Neural progenitor cell (in vitro differentiated cells): ENCODE results near the gene SLC4A5. TPM values are rescaled to one million over a fixed set of nuclear protein-coding genes. Genes with fewer than 3 reads are reported as not detected.

Experiments
- DNase-seq: peaks from one replicate; pipeline ENCODE4 v3.0.0-alpha.2; 2016; ENCODE audit warnings: low spot score
- H2AFZ ChIP-seq: fragments of 200-600 bp; sonication (generic); replicated peaks from 2 replicates; pipeline ENCODE4 v1.6.1; 2016; ENCODE audit warnings: antibody characterized with exemption
- H3F3A ChIP-seq: fragments of 200-600 bp; sonication (generic); 2 replicates; pipeline ENCODE4 v1.6.1; 2016; ENCODE audit warnings: antibody characterized with exemption, low read depth
- H3K27ac ChIP-seq: fragments of 200-600 bp; sonication (generic); 2 replicates; pipeline ENCODE4 v1.5.1; 2016; ENCODE audit warnings: mild to moderate bottlenecking
- H3K27me3 ChIP-seq: fragments of 200-600 bp; sonication (generic); 2 replicates; pipeline ENCODE4 v1.6.1; 2016; ENCODE audit warnings: mild to moderate bottlenecking, moderate library complexity
- H3K36me3 ChIP-seq: fragments of 200-600 bp; sonication (generic); 2 replicates; pipeline ENCODE4 v1.5.1; 2016
- H3K4me1 ChIP-seq: fragments of 200-600 bp; sonication (generic); 2 replicates; pipeline ENCODE4 v1.6.1; 2016; ENCODE audit warnings: mixed run types
- H3K4me2 ChIP-seq: fragments of 200-600 bp; sonication (generic); 2 replicates; pipeline ENCODE4 v1.6.1; 2016
- H3K4me3 ChIP-seq: fragments of 200-600 bp; sonication (generic); 2 replicates; pipeline ENCODE4 v1.5.1; 2016
- H3K79me2 ChIP-seq: fragments of 200-600 bp; sonication (generic); 2 replicates; pipeline ENCODE4 v1.6.1; 2016; ENCODE audit warnings: low read depth
- H3K9ac ChIP-seq: fragments of 200-600 bp; sonication (generic); 2 replicates; pipeline ENCODE4 v1.6.1; 2016
- H3K9me3 ChIP-seq: fragments of 200-600 bp; sonication (generic); 2 replicates; pipeline ENCODE4 v1.5.1; 2016; ENCODE audit warnings: low read depth
- H4K20me1 ChIP-seq: fragments of 200-600 bp; sonication (generic); 2 replicates; pipeline ENCODE4 v1.6.1; 2016; ENCODE audit warnings: low read depth
- H3K27ac Mint-ChIP-seq: 3 replicates; pipeline ENCODE4 v1.8.0; 2021; ENCODE audit warnings: mixed read lengths
- H3K27me3 Mint-ChIP-seq: 2 replicates; pipeline ENCODE4 v1.8.0; 2022; ENCODE audit warnings: low read depth, mild to moderate bottlenecking, inconsistent platforms, moderate library complexity, mixed read lengths; ENCODE audit not compliant: insufficient read depth
- H3K36me3 Mint-ChIP-seq: 3 replicates; pipeline ENCODE4 v1.8.0; 2021; ENCODE audit warnings: mixed read lengths
- H3K4me1 Mint-ChIP-seq: 3 replicates; pipeline ENCODE4 v1.8.0; 2021; ENCODE audit warnings: mixed read lengths
- H3K4me3 Mint-ChIP-seq: 3 replicates; pipeline ENCODE4 v1.8.0; 2021; ENCODE audit warnings: mild to moderate bottlenecking, moderate library complexity, mixed read lengths
- H3K9me3 Mint-ChIP-seq: 3 replicates; pipeline ENCODE4 v1.8.0; 2020; ENCODE audit warnings: mixed read lengths
- CTCF ChIP-seq: fragments of 200-600 bp; sonication (generic); IDR thresholded peaks from 2 replicates; pipeline ENCODE4 v1.5.1; 2017; ENCODE audit warnings: antibody characterized with exemption, mild to moderate bottlenecking
- EZH2 ChIP-seq: fragments of 200-600 bp; sonication (generic); IDR thresholded peaks from 2 replicates; pipeline ENCODE4 v1.6.1; 2017; ENCODE audit warnings: antibody characterized with exemption, mild to moderate bottlenecking, moderate library complexity
- EZH2phosphoT487 ChIP-seq: fragments of 200-600 bp; sonication (generic); IDR thresholded peaks from 2 replicates; pipeline ENCODE4 v1.6.1; 2017; ENCODE audit warnings: antibody characterized with exemption
- total RNA-seq: library from RNA; depleted of rRNA; stranded (reverse); fragments of >200 nt; gene quantifications from 2 replicates; pipeline ENCODE4 v1.2.3, GENCODE V29; 2015; ENCODE audit warnings: low replicate concordance

The SLC4A5 gene
- total RNA-seq, 1 donor from 2014 or later: 2.0 TPM

- peaks cover 3% of the 10 kb centered on the region for H3K4me1 Mint-ChIP-seq
- Histone ChIP-seq H3K4me2 (no peak overlapping the region), H3K27me3 (no peaks in the 10 kb centered on the region), H3K27ac (no peak overlapping the region), H3F3A (no peaks in the 10 kb centered on the region), H3K79me2 (no peaks in the 10 kb centered on the region), H3K9me3 (no peaks in the 10 kb centered on the region), H2AFZ (no peak overlapping the region), H3K36me3 (no peaks in the 10 kb centered on the region), H3K9ac (no peak overlapping the region), H3K4me3 (no peak overlapping the region), H3K4me1 (no peaks in the 10 kb centered on the region), H4K20me1 (no peaks in the 10 kb centered on the region)
- no peak overlapping the region for H3K4me3 Mint-ChIP-seq
- no peak overlapping the region for H3K27ac Mint-ChIP-seq
- no peaks in the 10 kb centered on the region for H3K27me3 Mint-ChIP-seq
- TF ChIP-seq CTCF: no peak
- no peak for TF ChIP-seq EZH2phosphoT487
- TF ChIP-seq EZH2: no peak
- no peaks in the 10 kb centered on the region for H3K36me3 Mint-ChIP-seq
- H3K9me3 Mint-ChIP-seq: no peaks in the 10 kb centered on the region
- no peak for DNase-seq
Measured at GRCh38 chr2:74312913-74313312, 30.3 kb downstream of the SLC4A5 start.

DNA sequence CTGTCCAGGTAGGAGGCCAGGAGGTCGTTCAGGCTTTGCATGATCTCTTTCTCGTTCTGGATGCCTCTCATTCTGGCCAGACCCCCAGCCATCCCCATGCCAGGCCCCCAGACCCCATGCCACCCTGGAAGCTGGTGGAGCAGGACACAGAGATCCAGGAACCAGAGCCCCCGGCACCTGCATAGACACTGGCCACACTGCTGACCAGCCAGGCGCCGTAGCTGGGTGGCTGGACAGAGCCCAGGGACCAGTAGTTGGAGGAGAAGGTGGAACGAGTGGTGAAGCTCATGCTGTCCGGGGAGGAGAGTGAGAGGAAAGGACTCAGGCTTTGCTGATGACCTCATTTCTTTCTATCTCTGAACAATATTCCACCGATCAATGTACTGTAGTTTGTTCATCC is 35.5 kb downstream of the SLC4A5 start:
- H3K27ac ChIP-seq: no peak overlapping the region
- no peak overlapping the region for H2AFZ ChIP-seq
- DNase-seq: no peak
- H3K4me1 Mint-ChIP-seq: no peaks in the 10 kb centered on the region
- H3F3A ChIP-seq: no peaks in the 10 kb centered on the region
- no peak for TF ChIP-seq EZH2
- no peak for TF ChIP-seq CTCF
- TF ChIP-seq EZH2phosphoT487: no peak
- H3K27me3 Mint-ChIP-seq: peaks cover 2% of the 10 kb centered on the region
- H3K36me3 Mint-ChIP-seq: no peaks in the 10 kb centered on the region
- no peaks in the 10 kb centered on the region for H3K9me3 Mint-ChIP-seq
- H3K9me3 ChIP-seq: no peaks in the 10 kb centered on the region
- no peak overlapping the region for H3K4me2 ChIP-seq
- no peaks in the 10 kb centered on the region for H3K36me3 ChIP-seq
- no peaks in the 10 kb centered on the region for H3K79me2 ChIP-seq
- H3K27me3 ChIP-seq: no peaks in the 10 kb centered on the region
- H3K9ac ChIP-seq: no peak overlapping the region
- H3K4me3 ChIP-seq: no peak overlapping the region
- H3K4me3 Mint-ChIP-seq: no peak overlapping the region
- H4K20me1 ChIP-seq: no peaks in the 10 kb centered on the region
- H3K4me1 ChIP-seq: no peaks in the 10 kb centered on the region
- H3K27ac Mint-ChIP-seq: no peak overlapping the region

- no peaks in the 10 kb centered on the region for H3K36me3 ChIP-seq
- no peak overlapping the region for H3K4me3 ChIP-seq
- no peaks in the 10 kb centered on the region for H4K20me1 ChIP-seq
- Mint-ChIP-seq H3K4me3 (no peak overlapping the region), H3K36me3 (no peaks in the 10 kb centered on the region), H3K9me3 (no peaks in the 10 kb centered on the region), H3K27ac (no peak overlapping the region), H3K27me3 (peaks cover 2% of the 10 kb centered on the region), H3K4me1 (peaks cover 2% of the 10 kb centered on the region)
- no peaks in the 10 kb centered on the region for H3K4me1 ChIP-seq
- H2AFZ ChIP-seq: no peak overlapping the region
- no peaks in the 10 kb centered on the region for H3K27me3 ChIP-seq
- H3K27ac ChIP-seq: no peak overlapping the region
- H3K4me2 ChIP-seq: no peak overlapping the region
- no peaks in the 10 kb centered on the region for H3K9me3 ChIP-seq
- no peak for TF ChIP-seq CTCF
- no peak for TF ChIP-seq EZH2phosphoT487
- no peak for TF ChIP-seq EZH2
- H3K79me2 ChIP-seq: no peaks in the 10 kb centered on the region
- no peak for DNase-seq
- no peaks in the 10 kb centered on the region for H3F3A ChIP-seq
- no peak overlapping the region for H3K9ac ChIP-seq
Measured at GRCh38 chr2:74304332-74305148, 38.7 kb downstream of the SLC4A5 start.
